HPDE6-E6E7 (cell line): ENCODE data around the gene OBI1.

Experiments
- DNase-seq: peaks from one replicate; pipeline ENCODE4 v3.0.0; 2011; ENCODE audit warnings: missing footprints; ENCODE audit errors: extremely low spot score

The OBI1 gene

GRCh38 chr13:78587395-78587794 is 71.6 kb downstream of the OBI1 start:
- no peak for DNase-seq

DNA sequence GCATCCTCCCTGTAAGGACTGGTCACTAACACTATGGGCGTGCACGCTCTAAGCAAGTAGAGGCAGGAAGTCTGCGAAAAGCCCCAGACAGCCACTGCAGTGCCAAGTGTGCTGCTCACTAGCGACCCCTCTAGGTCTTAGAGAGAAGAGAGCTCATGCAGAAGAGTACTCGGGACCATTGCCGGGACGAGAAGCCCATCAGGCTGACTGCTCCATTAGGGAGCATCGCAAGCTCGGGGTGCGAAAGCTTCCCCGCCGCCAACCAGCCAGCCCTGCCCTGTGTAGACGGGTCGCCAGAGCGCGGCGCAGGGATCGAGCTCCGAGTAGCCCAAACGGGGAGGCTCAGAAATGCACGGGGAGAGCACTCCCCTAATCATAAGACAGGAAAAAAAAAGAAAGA is 72.2 kb downstream of the OBI1 start:
- DNase-seq: no peak

DNA sequence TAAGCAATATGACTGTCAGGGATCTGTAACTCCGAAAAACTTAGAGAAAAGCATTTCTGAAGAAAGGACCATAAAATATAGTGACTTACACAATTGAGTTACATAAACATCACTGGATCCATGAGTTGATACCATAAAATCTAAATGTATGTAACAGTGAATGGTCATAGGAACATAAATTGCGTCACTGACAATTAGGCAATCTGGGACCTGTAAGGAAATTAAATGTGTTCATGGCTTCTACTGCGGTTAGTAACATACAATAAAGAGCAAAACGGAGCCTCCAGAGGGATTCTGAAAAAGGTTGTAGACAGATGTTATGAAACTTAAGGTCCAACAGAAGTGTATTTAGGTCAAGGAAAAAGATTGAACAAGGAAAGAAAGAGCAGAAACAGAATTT is 82.7 kb downstream of the OBI1 start:
- no peak for DNase-seq

- DNase-seq: no peak
Measured at GRCh38 chr13:78572459-78572858, 86.5 kb downstream of the OBI1 start.

DNA sequence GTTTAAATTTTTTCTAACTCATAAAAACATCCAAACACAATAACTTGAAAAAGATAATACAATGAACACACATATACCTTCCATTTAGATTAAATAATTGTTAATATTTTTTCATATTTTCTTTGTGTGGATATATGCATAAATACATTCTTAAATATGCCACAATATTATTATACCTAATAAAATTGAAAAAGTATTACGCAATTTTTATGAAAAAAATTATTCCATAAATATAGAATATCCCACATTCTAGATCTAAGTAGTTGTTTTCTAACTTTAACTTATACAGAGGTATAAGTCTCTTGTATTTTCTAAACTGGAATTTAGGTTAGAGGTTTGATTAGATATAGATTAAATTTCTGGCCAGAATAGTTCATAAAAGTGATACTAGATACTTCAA is 89.9 kb downstream of the OBI1 start:
- DNase-seq: no peak

DNA sequence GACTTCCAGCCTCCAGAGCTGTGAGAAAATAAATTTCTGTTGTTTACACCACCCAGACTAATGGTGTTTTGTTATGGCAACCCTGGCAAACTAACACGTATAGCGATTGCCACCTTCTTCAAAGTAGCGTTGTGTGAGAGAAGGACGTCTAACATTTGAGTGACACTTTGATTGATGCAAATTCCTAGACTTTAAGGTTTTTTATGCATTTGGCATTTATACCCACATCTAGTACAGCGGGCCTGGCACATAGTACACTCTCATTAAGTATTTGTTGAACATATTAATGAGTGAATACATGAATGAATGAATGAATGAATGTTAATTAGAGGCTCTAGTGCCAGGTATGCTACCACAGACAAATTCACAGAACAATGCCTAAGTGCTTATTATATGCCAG is 92.3 kb downstream of the OBI1 start:
- no peak for DNase-seq
